Measurements from ENCODE around the gene MIAT.

MIAT gene

GRCh38 chr22:26697151-26697550 is 39.8 kb downstream of the MIAT start:
- H4K20me1 ChIP-seq (ENCODE audit: insufficient read depth, low read length) = no peaks in the 10 kb centered on the region
- 0 out of 2 replicates have a peak, but pooled peaks cover 6% of the 10 kb centered on the region for H3K36me3 ChIP-seq (replicated peaks; ENCODE audit: insufficient read depth, low read length)
- no peak overlapping the region for H3K27ac ChIP-seq (ENCODE audit: low read length)
- no peaks in the 10 kb centered on the region for H3F3A ChIP-seq (ENCODE audit: insufficient read depth, low read length)
- H3K79me2 ChIP-seq (ENCODE audit: low read length) = 0 out of 2 replicates have a peak, but pooled peaks cover 3% of the 10 kb centered on the region
- H3K9ac ChIP-seq (ENCODE audit: low read length) = no peak overlapping the region
- H3K9me3 ChIP-seq (replicated peaks; ENCODE audit: insufficient read depth, low read length) = no peaks in the 10 kb centered on the region
- H2AFZ ChIP-seq (ENCODE audit: low read length) = no peak overlapping the region
- TF ChIP-seq EZH2 (optimal IDR thresholded peaks at IDR 0.05; ENCODE audit: low read depth, low read length) = no peak
- TF ChIP-seq EZH2phosphoT487 (IDR thresholded peaks at IDR 0.05; ENCODE audit: low read length) = no peak
- TF ChIP-seq CTCF (IDR thresholded peaks at IDR 0.05; ENCODE audit: low read length) = no peak
- no peak overlapping the region for H3K4me3 ChIP-seq (ENCODE audit: low read length)
- H3K27me3 ChIP-seq (replicated peaks; ENCODE audit: insufficient read depth, low read length) = no peaks in the 10 kb centered on the region
- H3K9me2 ChIP-seq (replicated peaks; ENCODE audit: insufficient read depth, low read length) = no peaks in the 10 kb centered on the region
- no peak overlapping the region for H3K4me2 ChIP-seq (ENCODE audit: low read depth, low read length)
- no peaks in the 10 kb centered on the region for H3K4me1 ChIP-seq (ENCODE audit: low read length)
- no peak for DNase-seq

GRCh38 chr22:26700462-26700861 is 43.1 kb downstream of the MIAT start:
- TF ChIP-seq EZH2phosphoT487 (IDR thresholded peaks at IDR 0.05; ENCODE audit: low read length) = no peak
- TF ChIP-seq CTCF (IDR thresholded peaks at IDR 0.05; ENCODE audit: low read length) = no peak
- no peak for TF ChIP-seq EZH2 (optimal IDR thresholded peaks at IDR 0.05; ENCODE audit: low read depth, low read length)
- 0 out of 2 replicates have a peak, but pooled peaks cover 6% of the 10 kb centered on the region for H3K36me3 ChIP-seq (replicated peaks; ENCODE audit: insufficient read depth, low read length)
- H3K79me2 ChIP-seq (ENCODE audit: low read length) = peaks cover 11% of the 10 kb centered on the region
- no peak overlapping the region for H2AFZ ChIP-seq (ENCODE audit: low read length)
- H3K9ac ChIP-seq (ENCODE audit: low read length) = no peak overlapping the region
- no peaks in the 10 kb centered on the region for H3K27me3 ChIP-seq (replicated peaks; ENCODE audit: insufficient read depth, low read length)
- H3K9me3 ChIP-seq (replicated peaks; ENCODE audit: insufficient read depth, low read length) = no peaks in the 10 kb centered on the region
- H3K4me2 ChIP-seq (ENCODE audit: low read depth, low read length) = no peak overlapping the region
- H3K4me1 ChIP-seq (ENCODE audit: low read length) = peaks cover 11% of the 10 kb centered on the region
- DNase-seq = no peak
- no peak overlapping the region for H3K4me3 ChIP-seq (ENCODE audit: low read length)
- H3F3A ChIP-seq (ENCODE audit: insufficient read depth, low read length) = peaks cover 8% of the 10 kb centered on the region; the same call in 1 of the 2 replicates
- H3K27ac ChIP-seq (ENCODE audit: low read length) = no peak overlapping the region
- no peaks in the 10 kb centered on the region for H4K20me1 ChIP-seq (ENCODE audit: insufficient read depth, low read length)
- H3K9me2 ChIP-seq (replicated peaks; ENCODE audit: insufficient read depth, low read length) = no peaks in the 10 kb centered on the region

- H3K9me2 ChIP-seq (replicated peaks; ENCODE audit: insufficient read depth, low read length) = no peaks in the 10 kb centered on the region
Observed at GRCh38 chr22:26700886-26701285, 43.5 kb downstream of the MIAT start.

GRCh38 chr22:26701323-26701722 is 43.9 kb downstream of the MIAT start:
- no peaks in the 10 kb centered on the region for H3K9me3 ChIP-seq (replicated peaks; ENCODE audit: insufficient read depth, low read length)
- H3K9ac ChIP-seq (ENCODE audit: low read length) = no peak overlapping the region
- H2AFZ ChIP-seq (ENCODE audit: low read length) = no peak overlapping the region
- no peak overlapping the region for H3K4me2 ChIP-seq (ENCODE audit: low read depth, low read length)
- H3K79me2 ChIP-seq (ENCODE audit: low read length) = peaks cover 11% of the 10 kb centered on the region
- H3K4me1 ChIP-seq (ENCODE audit: low read length) = peaks cover 19% of the 10 kb centered on the region
- TF ChIP-seq EZH2 (optimal IDR thresholded peaks at IDR 0.05; ENCODE audit: low read depth, low read length) (no peak), EZH2phosphoT487 (IDR thresholded peaks at IDR 0.05; ENCODE audit: low read length) (no peak), CTCF (IDR thresholded peaks at IDR 0.05; ENCODE audit: low read length) (no peak)
- H3K27ac ChIP-seq (ENCODE audit: low read length) = no peak overlapping the region
- H3K36me3 ChIP-seq (replicated peaks; ENCODE audit: insufficient read depth, low read length) = 0 out of 2 replicates have a peak, but pooled peaks cover 6% of the 10 kb centered on the region
- H3K9me2 ChIP-seq (replicated peaks; ENCODE audit: insufficient read depth, low read length) = no peaks in the 10 kb centered on the region
- no peaks in the 10 kb centered on the region for H4K20me1 ChIP-seq (ENCODE audit: insufficient read depth, low read length)
- no peak for DNase-seq
- H3K4me3 ChIP-seq (ENCODE audit: low read length) = no peak overlapping the region
- H3F3A ChIP-seq (ENCODE audit: insufficient read depth, low read length) = peaks cover 8% of the 10 kb centered on the region; the same call in 1 of the 2 replicates
- H3K27me3 ChIP-seq (replicated peaks; ENCODE audit: insufficient read depth, low read length) = no peaks in the 10 kb centered on the region

More at GRCh38 chr22:26700886-26701285, 43.5 kb downstream of the MIAT start:
- Histone ChIP-seq H3K9me3 (replicated peaks; ENCODE audit: insufficient read depth, low read length) (no peaks in the 10 kb centered on the region), H3K27me3 (replicated peaks; ENCODE audit: insufficient read depth, low read length) (no peaks in the 10 kb centered on the region), H3K4me2 (ENCODE audit: low read depth, low read length) (no peak overlapping the region), H3K9ac (ENCODE audit: low read length) (no peak overlapping the region), H4K20me1 (ENCODE audit: insufficient read depth, low read length) (no peaks in the 10 kb centered on the region), H3K36me3 (replicated peaks; ENCODE audit: insufficient read depth, low read length) (0 out of 2 replicates have a peak, but pooled peaks cover 6% of the 10 kb centered on the region), H3K79me2 (ENCODE audit: low read length) (peaks cover 11% of the 10 kb centered on the region), H3K4me1 (ENCODE audit: low read length) (peaks cover 15% of the 10 kb centered on the region), H2AFZ (ENCODE audit: low read length) (no peak overlapping the region), H3F3A (ENCODE audit: insufficient read depth, low read length) (peaks cover 8% of the 10 kb centered on the region; the same call in 1 of the 2 replicates), H3K4me3 (ENCODE audit: low read length) (no peak overlapping the region), H3K27ac (ENCODE audit: low read length) (no peak overlapping the region)
- TF ChIP-seq EZH2 (optimal IDR thresholded peaks at IDR 0.05; ENCODE audit: low read depth, low read length) = no peak
- DNase-seq = no peak
